HL-60 (cell line): ENCODE measurements around the gene CACNA2D3.

ENCODE experiments used
- DNase-seq, 2 experiments: peaks; one replicate each; pipeline ENCODE4 v3.0.0-alpha.2; 2010 to 2020; ENCODE audit warnings: low read depth in 1 of 2, low spot score in 1 of 2
- H3K27ac ChIP-seq: fragments of 250-450 bp; sonication (Bioruptor Pico); replicated peaks from 2 replicates; pipeline ENCODE4 v1.5.1; 2020; ENCODE audit warnings: mild to moderate bottlenecking, moderate library complexity
- H3K27me3 ChIP-seq: fragments of 250-450 bp; sonication (Bioruptor Pico); 2 replicates; pipeline ENCODE4 v1.5.1; 2021; ENCODE audit warnings: mild to moderate bottlenecking, moderate library complexity; ENCODE audit not compliant: insufficient read depth, poor library complexity, severe bottlenecking
- H3K4me3 ChIP-seq: replicated peaks from 2 replicates; pipeline ENCODE4 v1.5.1; 2011; ENCODE audit warnings: mild to moderate bottlenecking, control low read depth, low read length; ENCODE audit not compliant: insufficient read depth
- CTCF ChIP-seq: IDR thresholded peaks from one replicate; pipeline ENCODE4 v1.5.1; 2011; ENCODE audit warnings: low read length, control low read depth, inconsistent platforms; ENCODE audit not compliant: insufficient read depth
- GABPA ChIP-seq: IDR thresholded peaks from 2 replicates; pipeline ENCODE4 v1.6.1; 2012; ENCODE audit warnings: low read depth
- POLR2AphosphoS5 ChIP-seq: IDR thresholded peaks from 2 replicates; pipeline ENCODE4 v1.6.1; 2012; ENCODE audit warnings: low read depth
- REST ChIP-seq: IDR thresholded peaks from 2 replicates; pipeline ENCODE4 v1.6.1; 2012; ENCODE audit warnings: low read depth; ENCODE audit not compliant: insufficient replicate concordance
- SPI1 ChIP-seq: IDR thresholded peaks from 2 replicates; pipeline ENCODE4 v1.6.1; 2012; ENCODE audit warnings: low read depth, mild to moderate bottlenecking, borderline replicate concordance

Gene CACNA2D3

GRCh38 chr3:55091381-55092225, 969.3 kb downstream of the CACNA2D3 start:
- H3K27ac ChIP-seq = no peak overlapping the region

GRCh38 chr3:55094676-55095075, 972.3 kb downstream of the CACNA2D3 start:
- H3K4me3 ChIP-seq = no peak overlapping the region
- no peak for DNase-seq
- no peak overlapping the region for H3K27ac ChIP-seq
- TF ChIP-seq SPI1 (no peak), GABPA (no peak), POLR2AphosphoS5 (no peak), REST (no peak), CTCF (no peak)
- peaks cover 5% of the 10 kb centered on the region for H3K27me3 ChIP-seq

More at GRCh38 chr3:55091381-55092225, 969.3 kb downstream of the CACNA2D3 start:
- H3K27me3 ChIP-seq = peaks cover 4% of the 10 kb centered on the region
- DNase-seq = no peak
- no peak for TF ChIP-seq POLR2AphosphoS5
- H3K4me3 ChIP-seq = no peak overlapping the region

- no peak overlapping the region for H3K27ac ChIP-seq
- no peak for DNase-seq
- no peak overlapping the region for H3K4me3 ChIP-seq
Observed at GRCh38 chr3:55097441-55097840, 975.1 kb downstream of the CACNA2D3 start.

More at GRCh38 chr3:55097441-55097840, 975.1 kb downstream of the CACNA2D3 start:
- TF ChIP-seq SPI1 (no peak), CTCF (no peak), REST (no peak), POLR2AphosphoS5 (no peak), GABPA (no peak)
- peaks cover 5% of the 10 kb centered on the region for H3K27me3 ChIP-seq
